HG03045 (cell line): ENCODE data around the gene ADAMTS10.
"Not testable (repeated sequence)": the region's sequence is repeated elsewhere in the genome, so short reads cannot be mapped to it uniquely, and the experiment has no call there.

Source experiments
- ATAC-seq: cut with Tn5 transposase; IDR thresholded peaks from one replicate; pipeline ENCODE4 v1.9.1; 2021; ENCODE audit warnings: mild to moderate bottlenecking, moderate library complexity; ENCODE audit not compliant: unreplicated experiment

The ADAMTS10 gene

DNA sequence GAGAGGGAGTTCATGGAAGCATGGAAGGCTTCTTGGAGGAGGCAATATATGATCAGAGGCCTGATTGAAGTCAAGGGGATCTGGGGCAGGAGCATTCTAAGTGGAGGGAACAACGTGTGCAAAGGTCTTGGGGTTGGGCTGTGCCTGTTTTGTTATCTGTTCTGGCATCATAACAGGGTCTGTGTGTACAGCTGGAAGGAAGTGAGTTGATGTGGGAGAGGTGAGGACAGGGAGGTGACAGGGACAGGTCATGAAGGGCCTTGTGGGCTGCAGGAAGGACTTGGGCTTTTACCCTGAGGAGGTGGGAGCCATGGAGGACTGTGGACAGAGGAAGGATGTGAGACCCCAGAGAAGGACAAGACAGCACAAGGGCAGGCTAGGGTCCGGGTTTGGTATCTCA is 18.7 kb upstream of the ADAMTS10 start:
- no peak for ATAC-seq

DNA sequence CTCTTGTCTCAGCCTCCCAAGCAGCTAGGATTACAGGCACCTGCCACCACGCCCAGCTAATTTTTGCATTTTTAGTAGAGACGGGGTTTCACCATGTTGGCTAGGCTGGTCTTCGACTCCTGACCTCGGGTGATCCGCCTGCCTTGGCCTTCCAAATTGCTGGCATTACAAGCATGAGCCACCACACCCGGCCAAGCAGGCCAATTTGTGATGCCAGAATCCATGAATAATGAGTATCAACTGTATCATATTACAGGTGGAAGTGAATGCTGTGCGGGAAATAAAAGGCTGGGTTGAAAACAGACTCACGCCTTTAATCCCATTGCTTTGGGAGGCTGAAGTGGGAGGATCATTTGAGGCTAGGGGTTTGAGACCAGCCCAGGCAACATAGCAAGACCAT is 16.3 kb upstream of the ADAMTS10 start:
- ATAC-seq, result no peak

DNA sequence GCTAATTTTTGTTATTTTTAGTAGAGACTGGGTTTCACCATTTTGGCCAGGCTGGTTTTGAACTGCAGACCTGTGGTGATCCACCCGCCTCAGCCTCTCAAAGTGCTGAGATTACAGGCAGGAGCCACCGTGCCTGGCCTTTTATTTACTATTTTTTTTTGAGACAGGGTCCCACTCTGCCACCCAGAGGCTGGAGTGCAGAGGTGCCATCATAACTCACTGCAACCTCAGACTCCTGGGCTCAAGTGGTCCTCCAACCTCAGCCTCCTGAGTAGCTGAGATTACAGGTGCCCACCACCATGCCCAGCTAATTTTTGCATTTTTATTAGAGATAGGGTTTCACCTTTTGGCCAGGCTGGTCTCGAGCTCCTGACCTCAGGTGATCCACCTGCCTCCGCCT is 12.4 kb upstream of the ADAMTS10 start:
- not testable (repeated sequence) for ATAC-seq

DNA sequence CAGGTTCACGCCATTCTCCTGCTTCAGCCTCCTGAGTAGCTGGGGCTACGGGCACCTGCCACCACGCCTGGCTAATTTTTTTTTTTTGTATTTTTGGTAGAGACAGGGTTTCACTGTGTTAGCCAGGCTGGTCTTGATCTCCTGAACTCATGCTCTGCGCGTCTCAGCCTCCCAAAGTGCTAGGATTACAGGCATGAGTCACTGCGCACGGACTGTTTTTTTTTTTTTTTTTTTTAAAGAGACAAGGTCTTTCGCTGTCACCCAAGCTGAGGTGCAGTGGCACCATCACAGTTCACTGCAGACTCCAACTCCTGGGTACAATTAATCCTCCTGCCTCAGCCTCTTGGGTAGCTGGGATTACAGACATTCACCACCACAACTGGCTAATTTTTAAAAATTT is 8.2 kb upstream of the ADAMTS10 start:
- no peak for ATAC-seq

DNA sequence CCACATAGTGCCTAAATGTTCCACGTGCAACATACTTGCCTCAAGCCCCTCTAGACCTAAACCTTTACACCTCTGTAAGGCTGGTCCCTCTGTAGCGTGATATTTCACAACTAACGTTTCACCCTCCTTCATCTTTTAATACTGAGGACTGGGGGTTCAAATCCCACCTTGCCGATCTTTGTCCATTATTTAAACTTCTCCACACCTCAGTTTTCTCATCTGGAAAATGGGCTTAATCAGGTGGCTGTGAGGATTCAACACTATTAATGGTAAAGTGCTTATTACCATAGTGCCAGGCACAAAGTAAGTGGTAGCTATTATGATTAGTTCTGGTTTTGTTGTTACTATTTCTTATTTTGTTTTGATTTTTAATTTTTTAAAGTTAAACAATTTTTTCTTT is 7.5 kb upstream of the ADAMTS10 start:
- no peak for ATAC-seq

DNA sequence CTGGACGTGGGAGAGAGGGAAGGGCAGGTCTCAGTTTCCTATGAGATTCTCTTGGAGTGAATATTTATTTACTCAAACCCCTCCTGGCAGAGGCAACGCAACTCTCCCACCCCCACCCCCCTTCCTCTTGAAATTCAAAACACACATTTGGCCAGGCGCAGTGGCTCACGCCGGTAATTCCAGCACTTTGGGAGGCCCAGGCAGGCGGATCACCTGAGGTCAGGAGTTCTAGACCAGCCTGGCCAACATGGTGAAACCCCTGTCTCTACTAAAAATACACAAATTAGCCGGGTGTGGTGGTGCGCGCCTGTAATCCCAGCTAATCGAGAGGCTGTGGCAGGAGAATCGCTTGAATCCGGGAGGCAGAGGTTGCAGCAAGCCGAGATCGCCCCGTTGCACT is 6.8 kb upstream of the ADAMTS10 start:
- not testable (repeated sequence) for ATAC-seq

DNA sequence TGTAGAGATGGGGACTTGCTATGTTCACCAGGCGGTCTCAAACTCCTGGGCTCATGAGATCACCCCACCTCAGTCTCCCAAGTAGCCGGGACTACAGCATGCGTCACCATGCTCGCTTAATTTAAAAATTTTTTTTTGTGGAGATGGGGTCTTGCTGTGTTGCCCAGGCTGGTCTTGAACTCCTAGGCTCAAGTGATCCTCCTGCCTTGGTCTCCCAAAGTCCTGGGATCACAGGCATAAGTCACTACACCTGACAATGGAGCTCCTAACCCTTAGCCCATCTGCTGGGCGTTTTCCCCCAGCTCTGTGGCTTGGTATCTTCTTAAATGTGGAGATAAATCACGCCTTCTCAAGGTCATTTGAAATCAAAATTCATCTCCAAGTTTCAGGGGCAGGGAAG is 6.3 kb upstream of the ADAMTS10 start:
- no peak for ATAC-seq

DNA sequence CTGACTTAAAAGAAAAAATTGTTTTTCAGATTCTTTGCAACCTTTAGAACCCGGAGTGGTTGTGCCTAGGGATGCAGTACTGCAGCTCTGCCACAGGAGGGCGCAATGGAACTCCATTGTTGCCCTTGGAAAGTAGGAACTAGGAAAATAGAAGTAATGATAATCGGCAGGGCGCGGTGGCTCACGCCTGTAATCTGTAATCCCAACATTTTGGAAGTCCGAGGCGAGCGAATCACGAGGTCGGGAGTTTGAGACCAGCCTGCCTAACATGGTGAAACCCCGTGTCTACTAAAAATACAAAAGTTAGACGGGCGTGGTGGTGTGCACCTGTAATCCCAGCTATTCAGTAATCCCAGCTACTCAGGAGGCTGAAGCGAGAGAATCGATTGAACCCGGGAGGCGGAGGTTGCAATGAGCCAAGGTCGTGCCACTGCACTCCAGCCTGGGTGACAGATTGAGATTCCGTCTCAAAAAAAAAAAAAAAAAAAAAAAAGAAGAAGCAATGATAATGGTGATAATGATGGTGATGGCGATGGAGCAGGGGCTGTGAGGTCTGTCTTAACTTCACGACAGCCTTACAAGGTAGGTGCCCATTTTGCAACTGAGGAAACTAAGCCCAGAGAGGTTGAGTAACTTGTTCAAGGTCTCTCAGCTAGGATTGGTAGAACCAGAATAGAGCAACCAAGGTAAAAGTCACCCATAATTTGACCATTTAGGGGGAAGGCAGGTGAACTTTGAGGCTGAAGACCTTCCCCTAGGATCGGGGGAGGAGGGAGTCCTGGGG is 5.5 kb upstream of the ADAMTS10 start:
- ATAC-seq, result no peak

DNA sequence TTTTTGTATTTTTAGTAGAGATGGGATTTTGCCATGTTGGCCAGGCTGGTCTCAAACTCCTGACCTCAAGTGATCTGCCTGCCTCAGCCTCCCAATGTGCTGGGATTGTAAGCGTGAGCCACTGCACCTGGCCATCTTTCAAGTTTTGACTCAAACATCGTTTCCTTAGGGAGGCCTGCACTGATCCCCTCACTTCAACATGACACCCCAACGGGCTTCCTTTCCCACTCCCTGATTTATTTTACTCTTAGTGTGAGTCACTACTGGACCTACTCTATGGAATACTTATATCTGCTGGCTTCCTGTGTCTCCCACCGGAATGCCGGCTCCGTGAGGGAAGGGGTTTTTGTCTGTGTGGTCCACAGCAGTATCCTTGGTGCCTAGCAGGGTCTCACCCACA is 4.5 kb upstream of the ADAMTS10 start:
- ATAC-seq, result no peak

DNA sequence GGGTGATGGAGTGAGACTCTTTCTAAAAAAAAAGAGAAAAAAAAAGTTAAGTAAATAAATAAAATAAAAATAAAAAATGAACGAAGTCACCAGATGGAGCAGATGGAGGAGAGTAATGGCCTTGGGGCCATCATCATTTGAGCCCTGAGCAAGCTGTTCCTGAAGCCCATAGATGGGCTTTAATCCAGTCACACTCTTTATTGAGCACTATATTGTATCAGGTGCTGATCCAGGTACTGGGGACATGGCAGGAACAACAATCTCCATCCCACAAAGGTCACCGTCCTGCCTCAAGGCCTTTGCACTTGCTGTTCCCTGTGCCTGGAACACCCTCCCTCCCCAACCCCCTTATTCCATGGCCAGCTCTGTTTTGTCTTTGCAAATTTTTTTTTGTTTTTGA is 3.9 kb upstream of the ADAMTS10 start:
- ATAC-seq, result no peak

DNA sequence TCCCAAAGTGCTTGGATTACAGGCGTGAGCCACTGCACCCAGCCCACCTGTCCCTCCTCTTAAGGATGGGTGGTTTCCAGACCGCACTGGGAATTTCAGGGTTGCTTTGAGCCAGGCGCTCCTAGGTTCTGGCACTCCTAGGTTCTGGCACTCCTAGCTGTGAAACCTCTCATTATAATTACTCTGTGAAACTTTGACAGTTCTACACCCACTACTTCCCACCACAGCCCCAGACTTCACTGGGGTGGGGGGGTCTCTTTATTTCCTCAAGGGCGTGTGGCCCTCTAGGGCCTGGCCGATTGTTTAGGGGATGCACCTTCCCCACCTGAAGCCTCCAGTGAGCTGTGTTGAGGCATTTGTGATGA is 2.3 kb upstream of the ADAMTS10 start:
- ATAC-seq, result no peak

DNA sequence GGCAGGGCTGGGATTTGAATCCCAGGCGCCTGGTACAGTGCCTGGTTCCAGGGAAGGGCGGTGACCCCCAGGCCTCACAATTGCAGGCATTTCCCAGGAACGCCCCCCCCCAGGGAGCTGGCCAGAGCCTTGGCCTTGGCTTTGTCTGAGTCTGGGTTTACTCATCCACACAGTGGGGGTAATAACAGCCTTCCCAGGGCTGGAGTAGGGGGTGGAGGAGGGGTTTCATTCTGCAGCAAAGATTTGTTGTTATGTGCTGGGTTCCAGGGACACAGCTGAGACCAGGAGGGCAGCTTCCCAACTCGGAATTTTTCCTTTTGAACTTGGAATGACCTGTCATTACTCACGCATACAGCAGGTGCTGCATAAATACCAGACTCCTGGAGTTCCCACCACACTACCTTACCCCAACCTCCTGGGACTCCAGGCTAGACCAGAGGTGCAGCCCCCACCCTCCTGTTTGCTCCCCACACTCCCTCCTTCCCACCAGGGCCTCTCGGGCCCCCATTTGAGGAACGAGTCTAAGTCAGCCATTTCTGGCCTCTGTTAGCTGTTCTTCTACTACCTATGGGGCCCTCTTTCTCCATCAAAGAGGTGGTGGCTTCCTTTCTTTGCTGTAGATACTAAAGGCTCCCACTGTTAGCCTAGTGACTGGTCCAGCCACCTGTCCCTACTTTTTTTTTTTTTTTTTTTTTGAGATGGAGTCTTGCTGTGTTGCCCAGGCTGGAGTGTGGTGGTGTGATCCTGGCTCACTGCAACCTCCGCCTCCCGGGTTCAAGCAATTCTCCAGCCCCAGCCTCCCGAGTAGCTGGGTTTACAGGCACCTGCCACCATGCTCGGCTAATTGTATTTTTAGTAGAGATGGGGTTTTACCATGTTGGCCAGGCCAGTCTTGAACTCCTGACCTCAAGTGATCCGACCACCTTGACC is 1.6 kb upstream of the ADAMTS10 start:
- no peak for ATAC-seq

DNA sequence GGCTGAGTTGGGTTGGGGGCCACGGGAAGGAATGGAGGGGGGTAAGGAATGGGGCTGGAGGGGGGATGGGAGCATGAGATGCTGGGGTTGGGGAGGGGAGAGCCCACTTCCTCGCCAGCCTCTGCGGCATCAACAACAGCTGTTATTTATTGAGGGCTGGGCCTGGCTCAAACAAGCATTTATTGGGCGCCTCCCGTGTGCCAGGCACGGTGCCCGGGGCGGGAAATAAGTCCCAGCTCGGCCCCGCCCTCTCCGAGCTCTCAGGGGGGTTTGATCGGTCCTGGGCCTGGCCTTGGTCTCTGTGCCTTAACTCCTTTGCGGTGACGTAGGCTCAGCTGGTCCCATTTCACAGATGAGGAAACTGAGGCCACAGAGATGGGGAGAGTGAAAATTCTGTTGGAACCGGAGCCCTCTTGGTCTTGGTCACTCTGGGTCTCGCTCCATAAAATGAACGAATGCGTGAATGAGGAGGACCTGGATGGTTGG is 919 bp upstream of the ADAMTS10 start:
- no peak for ATAC-seq

DNA sequence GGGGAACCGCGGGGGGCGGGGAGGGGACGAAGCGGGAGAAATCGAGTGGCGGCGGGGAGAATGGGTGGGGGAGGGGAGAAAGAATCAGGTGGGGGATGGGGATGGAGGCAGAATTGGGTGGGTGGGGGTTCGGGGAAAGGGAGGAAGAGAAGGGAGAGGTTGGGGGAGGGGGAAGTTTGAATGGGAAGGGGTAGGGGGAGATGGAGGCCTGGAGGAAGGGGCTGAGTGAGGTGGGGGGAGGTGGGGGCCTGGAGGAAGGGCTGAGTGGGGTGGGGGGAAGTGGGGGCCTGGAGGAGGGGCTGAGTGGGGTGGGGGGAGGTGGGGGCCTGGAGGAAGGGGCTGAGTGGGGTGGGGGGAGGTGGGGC is 403 bp upstream of the ADAMTS10 start:
- ATAC-seq, result no peak

DNA sequence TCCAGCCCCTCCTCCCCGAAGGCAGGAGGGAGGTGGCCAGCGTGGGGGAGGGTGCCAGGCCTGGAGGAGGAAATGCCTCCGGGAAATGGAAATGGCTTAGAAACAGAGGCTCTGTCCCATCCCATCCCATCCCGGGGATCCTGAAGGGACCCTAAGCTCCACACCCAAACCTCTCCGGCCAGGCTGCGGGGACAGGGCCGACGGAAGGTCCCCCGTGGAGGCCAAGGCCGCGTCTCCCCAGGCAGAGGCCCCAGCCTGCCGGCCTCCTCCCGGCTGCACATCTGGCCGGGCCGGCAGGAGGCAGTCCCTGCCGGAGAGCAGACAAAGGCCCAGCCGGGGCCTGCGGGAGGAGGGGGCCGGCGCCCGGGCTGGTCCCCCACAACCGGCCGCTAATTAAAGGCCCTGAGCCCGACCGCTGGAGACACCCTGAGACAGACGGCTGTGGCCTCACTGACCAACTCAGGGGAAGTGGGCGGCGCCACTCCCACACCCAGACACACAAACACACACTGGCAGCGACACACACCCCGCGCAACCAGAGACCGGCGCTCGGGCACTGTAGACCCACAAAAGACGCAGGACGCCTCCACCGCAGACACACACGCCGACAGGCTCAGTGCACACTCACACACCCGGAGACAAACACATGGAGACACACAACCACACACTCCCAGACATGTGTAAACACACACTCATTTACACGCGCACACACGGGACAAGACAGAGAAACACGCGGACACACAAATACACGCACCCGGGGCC is 1.1 kb downstream of the ADAMTS10 start:
- no peak for ATAC-seq

DNA sequence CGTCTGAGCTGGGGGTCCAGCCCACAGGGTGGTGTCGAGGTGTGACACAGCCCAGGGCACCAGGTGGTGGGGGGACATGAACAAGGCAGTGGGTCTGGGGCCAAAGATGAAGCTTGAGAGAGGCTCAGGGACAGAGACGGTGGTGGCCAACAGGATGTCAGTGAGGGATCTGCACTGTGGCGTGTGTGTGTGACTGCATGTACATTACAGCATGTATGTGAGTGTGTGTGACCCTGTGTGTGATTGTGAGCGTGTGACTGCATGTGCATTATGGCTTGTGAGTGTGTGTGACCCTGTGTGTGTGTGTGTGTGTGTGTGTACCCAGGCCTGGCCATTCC is 1.6 kb downstream of the ADAMTS10 start:
- no peak for ATAC-seq

DNA sequence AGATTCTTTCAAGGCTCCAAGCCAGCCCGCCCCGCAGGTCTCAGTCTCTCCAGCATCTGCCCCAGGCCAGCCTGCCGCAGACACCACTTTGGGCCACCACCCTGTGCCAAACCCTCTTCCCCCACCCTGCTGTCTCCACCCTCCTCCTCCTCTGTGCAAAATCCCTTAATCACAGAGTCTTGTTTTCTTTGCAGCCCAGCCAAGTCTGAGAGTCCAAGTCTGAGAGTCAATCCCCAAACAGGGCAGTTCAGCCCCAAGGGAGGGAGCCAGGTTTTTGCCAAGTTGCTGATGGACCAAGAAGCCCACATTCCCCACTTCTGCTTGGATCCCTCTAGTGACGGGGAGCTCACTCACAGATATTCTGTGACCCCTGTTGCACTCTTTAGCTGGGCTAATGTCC is 3.1 kb downstream of the ADAMTS10 start:
- ATAC-seq, result no peak

DNA sequence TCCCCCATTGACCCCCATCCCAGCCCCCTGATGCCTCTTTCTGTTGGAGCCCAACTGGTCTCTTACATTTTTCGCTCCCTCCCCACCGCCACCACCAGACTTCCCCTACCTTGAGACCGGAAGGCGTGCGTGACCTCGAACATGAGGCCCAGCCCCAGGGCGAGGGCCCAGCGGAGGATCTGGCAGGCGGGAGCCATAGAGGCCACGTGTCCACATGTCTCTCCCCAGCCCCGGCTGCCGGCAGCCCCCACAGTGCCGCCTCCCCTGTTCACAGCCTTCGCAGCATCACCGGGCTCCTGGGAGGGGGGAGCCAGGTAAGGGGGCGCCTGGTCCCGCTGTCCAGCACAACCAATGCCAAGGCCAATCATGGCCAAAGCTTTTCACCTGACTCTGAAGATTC is 5.0 kb downstream of the ADAMTS10 start:
- ATAC-seq, result no peak

DNA sequence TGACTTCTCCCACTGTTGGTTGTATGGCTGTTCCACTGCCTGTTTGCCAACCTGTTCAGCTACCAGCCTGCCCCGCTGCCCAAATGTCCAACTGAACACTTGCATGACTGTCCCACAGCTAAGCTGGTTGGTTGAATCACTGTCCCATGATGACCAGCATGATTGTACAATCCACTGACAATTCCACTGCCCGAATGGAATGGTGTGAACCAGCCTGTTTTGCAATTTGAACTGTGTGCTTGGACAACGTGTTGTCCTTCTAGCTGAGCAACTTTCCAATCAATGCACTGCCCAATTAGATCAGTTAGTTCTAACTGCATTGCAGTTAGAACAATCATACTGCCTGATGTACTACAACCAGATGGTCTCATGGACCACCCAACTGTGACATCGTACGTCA is 8.7 kb downstream of the ADAMTS10 start:
- ATAC-seq, result no peak

DNA sequence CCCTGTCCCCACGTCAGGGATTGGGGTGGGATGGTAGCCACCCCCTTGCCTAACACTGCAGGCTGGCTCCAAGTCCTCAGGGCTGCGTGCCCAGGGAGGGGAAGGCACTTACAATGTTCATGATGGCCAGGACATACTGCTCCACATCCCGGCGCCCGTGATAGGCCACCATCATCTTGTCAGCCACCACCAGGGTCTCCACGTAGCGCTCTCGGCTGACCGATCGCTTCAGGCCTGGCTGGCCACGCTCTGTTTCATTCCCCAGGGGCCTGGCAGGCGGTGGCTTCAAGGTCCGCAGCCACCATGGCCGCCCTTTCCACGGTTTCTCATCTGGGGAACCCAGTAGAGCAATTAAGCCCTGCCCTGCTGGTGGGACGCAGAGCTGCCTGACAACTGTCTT is 9.7 kb downstream of the ADAMTS10 start:
- no peak for ATAC-seq

DNA sequence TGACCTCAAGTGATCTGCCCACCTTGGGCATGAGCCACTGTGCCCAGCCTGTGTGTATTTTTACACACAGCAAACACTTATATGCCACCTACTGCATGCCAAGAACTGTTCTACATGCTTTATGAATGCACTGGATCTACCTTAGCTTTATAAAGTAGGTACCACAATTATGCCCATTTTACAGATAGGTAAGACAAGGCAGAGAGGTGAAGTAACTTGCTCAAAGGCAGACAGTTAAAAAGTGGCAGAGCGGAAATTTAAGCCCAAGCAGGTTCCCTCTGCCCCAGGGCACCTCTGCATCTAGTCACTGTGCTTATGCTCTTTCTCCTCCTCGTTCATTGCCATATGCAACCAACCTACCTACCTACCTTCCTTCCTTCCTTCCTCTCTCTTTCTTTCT is 10.5 kb downstream of the ADAMTS10 start:
- no peak for ATAC-seq

DNA sequence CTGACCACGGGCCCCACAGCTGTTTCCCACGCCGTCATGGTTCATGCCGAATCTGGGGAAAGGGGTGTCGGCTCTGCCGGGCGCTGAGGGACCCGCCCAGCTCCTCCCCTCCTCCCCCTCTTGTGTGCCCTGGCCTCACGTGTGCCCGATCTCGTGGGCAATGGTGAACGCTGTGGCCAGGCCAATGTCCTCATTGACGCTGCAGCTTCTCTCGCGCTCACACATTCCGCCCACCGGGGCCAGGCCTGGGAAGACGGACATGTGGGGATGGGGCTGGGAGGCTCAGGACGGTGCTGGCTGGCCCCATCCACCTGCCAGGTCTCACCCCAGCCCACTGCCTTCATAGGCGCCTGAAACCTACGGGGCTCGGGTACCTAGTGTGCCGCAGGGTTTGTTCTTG is 14.3 kb downstream of the ADAMTS10 start:
- no peak for ATAC-seq
